Measurements from ENCODE around the gene PAXX. TPM values are rescaled to one million over a fixed set of nuclear protein-coding genes. Genes with fewer than 3 reads are reported as not detected.

PAXX gene
- total RNA-seq, 1 donor from 2014 or later, result 33.1 TPM

DNA sequence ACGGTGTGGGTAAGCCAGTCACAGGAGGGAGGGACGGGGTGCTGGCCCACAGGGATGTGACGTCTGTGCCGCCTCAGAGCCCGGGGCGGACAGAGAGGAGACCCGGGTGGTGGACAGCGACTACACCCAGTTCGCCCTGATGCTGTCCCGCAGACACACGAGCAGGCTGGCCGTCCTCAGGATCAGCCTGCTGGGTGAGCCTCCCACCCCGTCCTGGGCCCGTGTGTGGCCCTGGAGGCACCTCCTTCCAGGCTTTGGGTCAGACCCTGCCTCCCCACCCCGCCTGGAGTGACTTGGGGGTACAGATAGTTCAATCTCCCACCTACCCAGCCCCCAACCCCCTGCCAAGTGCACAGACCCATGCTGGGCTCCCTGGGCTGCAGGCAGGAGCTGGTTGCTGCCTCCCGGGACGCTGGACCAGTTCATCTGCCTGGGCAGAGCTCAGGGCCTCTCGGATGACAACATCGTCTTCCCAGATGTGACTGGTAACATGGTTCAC, 38.4 kb upstream of the PAXX start:
- no peak for ATAC-seq

DNA sequence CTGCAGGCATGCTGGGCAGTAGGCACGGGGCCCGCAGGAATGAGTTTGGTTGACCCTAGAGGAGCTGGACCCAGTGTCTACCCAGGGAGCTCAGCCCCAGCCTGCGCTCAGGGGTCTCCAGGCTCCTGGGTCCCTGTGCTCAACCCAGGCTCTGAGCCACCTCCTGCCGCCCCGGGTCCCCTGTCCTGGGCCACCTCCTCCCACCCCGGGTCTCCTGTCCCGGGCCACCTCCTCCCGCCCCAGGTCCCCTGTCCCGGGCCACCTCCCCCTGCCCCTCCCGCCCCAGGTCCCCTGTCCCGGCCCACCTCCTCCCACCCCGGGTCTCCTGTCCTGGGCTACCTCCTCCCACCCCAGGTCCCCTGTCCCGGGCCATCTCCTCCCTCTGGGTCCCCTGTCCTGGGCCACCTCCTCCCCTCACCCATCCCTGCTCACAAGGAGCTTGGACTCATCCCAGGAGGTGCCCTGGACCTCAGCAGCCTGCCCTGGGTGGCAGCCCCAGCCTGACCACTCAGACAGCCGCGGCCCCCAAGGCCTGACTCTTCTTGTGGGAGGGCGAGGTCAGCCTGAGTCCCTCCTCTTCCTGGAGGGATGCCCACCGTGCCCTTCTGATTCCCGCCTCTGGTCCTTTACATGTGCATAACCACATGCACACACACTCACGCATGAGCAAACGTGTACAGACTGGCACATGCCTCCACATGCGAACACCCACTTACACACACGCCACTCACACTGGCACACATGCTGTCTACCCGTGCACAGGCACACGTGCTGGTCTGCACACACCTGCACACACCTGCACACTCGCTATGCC, 37.7 kb upstream of the PAXX start:
- no peak for ATAC-seq

DNA sequence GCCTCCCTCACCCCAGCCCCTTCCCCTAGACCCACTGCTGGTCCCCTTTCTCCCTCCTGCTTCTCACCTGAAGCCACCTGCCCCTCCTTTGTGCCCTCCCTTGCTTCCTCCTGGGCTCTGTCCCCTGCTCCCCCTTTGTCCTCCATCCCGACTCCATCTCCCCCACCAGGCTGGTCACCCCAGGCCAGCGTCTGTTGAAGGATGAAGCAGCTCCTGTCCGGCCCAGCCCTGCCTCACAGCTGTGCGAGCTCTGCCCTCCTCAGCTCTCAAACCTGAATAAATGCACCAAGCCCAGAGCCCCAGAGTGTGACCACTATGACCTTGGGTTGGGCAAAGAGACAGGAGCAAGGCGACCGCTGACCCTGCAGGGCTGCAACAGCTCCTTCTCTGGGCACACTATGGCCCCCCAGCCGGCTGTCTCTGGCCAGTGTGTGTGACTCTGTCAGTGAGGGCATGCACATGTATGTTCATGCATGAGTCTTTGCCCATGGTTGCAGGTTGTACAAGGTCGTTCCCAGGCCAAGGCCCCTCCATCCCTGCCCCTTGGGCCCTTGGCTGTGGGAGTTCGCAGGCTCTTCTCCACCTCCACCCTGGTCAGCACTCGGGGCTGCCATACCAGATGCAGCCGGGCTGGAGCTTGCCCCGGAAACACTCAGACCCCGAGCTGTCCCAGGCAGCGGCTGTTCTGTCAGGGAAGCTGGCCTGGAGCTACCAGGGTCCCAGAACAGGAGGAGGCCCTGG, 36.9 kb upstream of the PAXX start:
- no peak for ATAC-seq

DNA sequence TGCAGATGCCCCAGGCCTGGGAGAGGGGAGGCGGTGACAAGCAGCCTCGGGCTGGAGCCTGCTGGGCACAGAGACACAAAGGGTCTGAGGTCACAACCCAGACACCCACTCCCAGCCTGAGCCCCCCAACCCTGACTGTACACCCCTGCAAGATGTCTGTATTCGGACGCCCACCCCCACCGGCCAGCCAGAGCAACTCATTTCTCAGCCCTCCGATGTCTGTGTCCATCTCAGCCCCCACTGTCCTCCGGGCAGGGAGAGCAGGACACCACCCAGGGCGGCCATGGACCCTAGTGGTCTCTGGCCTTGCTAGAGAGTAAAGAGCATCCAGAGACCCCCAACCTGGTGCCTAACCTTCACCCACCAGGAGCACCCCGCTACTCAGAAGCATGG, 36.3 kb upstream of the PAXX start:
- ATAC-seq, result no peak

DNA sequence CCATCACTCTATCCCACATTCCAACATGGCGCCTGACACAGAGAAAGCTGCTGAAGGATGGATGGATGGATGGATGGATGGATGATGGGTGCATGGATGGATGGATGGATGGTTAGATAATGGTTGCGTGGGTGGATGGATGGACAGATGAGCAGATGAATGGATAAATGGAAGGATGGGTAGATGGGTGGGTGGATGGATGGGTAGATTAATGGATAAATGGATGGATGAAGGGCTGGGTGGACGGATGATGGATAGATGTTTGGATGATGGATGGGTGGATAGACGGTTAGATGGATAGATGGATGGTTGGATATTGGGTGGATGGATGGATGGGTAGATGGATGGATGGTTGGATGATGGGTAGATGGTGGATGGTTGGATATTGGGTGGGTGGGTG, 35.6 kb upstream of the PAXX start:
- no peak for ATAC-seq

DNA sequence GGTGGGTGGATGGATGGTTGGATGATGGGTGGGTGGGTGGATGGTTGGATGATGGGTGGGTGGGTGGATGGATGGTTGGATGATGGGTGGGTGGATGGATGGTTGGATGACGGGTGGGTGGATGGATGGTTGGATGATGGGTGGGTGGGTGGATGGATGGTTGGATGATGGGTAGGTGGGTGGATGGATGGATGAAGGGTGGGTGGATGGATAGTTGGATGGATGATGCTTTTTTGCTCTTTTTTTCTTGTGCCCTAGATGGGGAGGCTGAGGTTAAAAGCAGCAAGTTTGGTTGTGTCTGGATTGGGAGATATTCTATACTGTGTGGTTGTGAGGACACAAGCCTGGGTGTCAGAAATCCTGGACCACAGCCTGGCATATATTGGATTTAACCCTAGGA, 34.8 kb upstream of the PAXX start:
- ATAC-seq, result no peak

DNA sequence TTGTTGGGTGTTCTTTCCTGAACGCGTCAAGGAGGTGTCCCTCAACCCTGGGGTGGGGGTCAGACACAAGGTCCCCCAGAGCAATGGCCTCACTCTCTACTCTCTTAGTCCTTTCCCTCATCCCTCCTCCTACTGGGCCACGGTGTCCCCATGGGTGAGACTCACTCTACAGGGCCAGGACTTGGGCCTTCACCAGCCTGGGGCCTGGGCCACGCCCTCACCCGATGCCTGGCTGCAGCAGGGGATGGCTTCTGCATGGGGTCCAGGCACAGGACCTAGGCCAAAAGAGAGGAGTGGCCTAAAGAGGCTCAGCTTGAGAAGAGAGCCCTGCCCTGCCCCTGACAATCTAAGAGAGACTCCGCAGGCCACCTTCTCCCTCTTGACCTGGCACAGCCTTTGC, 34.3 kb upstream of the PAXX start:
- ATAC-seq, result no peak

DNA sequence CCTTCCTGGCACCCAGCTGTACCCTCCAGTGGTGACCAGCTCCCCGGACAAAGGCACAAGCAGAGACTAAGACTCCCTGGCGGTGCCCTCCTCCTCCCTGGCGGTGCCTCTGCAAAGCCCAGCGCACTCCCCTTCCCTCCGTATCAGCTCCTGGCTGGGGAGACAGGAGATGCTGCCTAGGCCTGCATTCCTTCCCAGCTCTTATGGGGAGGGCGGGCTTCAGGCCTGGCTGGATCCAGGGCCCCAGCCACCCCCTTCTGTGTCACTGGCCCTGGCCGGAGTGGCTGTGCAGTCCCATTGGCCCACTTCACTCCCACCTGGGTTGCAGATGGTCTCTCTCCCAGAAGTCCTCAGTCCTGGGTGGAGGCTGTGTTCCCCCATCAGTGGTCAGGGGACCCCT, 33.7 kb upstream of the PAXX start:
- ATAC-seq, result no peak

DNA sequence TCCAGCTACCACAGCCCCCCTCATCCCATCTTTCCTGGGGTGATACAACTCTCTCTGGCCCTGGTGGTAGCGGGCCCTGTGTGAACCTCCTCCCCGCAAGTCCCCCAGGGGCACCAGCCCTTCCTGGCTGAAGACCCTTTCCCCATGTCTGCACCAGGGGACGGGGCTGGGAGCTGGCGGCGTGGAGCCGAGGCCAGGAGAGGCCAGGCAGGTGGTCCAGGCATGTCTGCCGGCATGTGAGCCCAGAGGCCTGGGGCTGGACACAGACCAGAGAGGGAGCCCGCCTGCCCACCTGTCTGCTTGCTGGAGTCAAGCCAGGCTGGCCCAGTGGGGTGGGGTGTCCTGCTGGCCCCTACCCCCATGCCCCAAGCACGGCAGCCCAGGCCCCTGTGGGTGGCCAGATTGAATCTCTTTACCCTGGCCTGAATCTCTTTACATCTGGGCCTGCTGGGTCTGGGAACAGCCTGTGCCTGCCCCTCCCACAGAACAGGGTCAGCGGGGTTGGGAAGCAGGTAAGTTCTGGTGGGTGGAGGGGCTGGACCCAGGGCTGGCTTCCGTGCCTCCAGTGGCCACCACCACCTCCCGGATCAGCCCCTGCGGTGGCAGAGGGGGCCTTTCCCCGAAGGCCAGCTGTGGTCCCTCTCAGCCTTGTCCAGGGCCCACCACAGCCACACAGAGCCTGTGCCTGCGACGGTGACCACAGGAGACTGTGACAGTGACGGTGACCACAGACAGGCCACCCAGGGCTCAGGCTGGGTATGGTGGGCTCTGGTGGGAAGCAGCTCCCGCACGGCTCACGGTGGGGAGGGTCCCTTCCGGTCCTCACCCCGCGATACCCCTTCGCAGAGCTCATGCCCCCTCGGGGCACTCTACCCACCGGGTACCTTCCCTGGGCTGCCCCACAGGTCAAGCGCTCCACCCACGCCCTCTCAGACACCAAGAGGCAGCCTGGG, 33.0 kb upstream of the PAXX start:
- no peak for ATAC-seq

DNA sequence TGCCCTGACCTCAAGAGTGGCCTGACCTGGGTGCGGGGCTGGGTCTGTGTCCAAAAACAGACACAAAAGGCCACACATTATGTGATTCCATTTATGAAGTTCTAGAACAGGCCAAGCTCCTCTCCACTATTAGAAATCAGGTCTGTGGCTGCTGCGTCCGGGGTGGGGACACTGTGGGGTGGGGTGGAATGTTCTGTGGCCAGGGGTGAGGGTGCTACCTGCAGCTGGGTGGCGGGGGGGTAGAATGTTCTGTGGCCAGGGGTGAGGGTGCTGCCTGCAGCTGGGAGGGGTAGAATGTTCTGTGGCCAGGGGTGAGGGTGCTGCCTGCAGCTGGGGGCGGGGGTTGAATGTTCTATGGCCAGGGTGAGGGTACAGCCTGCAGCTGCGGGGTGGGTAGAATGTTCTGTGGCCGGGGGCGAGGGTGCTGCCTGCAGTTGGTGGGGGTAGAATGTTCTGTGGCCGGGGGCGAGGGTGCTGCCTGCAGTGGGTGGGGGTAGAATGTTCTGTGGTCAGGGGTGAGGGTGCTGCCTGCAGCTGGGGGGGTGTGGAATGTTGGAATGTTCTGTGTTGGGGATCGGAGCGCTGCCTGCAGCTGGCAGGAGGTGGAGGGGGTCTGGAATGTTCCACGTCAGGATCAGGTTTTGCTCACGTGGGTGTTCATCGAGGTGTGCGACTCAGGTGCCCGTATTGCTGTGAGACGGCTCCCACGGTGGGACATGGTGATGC, 31.8 kb upstream of the PAXX start:
- no peak for ATAC-seq

DNA sequence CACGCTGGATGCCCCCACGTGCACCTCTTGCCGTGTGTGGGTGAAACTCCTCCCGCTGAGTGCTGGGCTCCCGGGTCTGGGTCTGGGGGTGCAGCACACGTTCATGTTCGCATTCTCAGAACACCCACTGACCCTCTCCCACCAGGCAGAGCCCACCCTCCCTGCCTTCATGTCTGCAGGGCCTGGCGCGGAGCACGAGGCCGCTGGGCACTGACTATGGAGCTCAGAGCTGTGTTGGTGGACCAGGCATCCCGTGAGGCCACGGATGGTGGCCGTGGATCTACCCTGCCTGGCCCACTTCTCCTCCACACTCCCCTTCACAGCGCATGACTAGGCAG, 31.3 kb upstream of the PAXX start:
- ATAC-seq, result no peak

DNA sequence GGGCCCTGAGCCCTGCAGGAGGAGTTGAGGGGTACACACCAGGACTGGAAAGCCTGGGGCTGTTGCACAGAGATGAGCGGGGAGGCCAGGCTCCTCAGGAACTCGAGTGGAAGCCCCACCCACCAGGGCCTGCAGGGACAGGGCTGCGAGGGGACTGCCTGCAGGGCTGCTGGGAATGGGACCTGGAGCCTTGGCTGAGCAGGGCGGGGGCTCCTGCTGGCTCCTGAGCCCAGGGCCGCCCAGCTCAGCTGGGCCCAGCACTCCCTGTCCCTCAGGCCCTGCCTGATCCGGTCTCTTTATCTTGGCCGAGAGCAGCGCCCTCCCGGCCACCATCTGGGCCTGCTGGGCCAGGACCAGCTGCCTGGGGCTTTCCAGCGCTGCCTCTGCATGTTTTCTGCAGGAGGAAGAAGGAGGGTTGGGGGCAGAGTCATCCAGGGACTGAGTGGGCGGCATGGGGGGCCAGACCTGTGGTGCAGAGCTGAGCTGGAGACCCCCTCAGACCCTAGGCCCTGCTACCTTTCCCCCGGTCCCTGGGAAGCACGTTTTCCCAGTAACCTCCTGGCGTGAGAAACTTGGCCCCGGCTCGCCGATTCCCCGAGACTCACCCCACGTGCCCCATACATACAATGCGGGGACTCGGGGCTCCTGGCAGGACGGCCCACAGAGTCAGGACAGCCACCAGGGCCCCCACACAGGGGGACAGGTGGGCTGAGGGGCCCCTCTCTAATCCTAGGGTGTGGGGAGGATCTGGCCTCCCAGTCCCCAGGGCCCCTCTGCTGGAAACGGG, 30.8 kb upstream of the PAXX start:
- peak; percentile 26 for ATAC-seq

DNA sequence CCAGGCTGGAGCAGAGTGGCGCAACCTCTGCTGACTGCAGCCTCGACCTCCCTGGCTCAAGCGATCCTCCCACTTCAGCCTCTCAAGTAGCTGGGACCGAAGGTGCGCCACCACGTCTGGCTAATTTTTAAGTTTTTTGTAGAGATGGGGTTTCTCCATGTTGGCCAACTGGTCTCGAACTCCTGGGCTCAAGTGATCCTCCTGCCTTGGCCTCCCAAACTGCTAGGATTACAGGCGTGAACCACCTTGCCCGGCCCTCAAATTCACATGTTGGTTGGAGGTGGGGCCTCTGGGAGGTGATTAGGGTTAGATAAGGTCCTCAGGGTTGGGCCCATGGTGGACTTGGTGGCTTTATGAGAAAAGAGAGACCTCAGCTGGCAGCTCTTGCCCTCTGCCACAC, 30.1 kb upstream of the PAXX start:
- no peak for ATAC-seq

DNA sequence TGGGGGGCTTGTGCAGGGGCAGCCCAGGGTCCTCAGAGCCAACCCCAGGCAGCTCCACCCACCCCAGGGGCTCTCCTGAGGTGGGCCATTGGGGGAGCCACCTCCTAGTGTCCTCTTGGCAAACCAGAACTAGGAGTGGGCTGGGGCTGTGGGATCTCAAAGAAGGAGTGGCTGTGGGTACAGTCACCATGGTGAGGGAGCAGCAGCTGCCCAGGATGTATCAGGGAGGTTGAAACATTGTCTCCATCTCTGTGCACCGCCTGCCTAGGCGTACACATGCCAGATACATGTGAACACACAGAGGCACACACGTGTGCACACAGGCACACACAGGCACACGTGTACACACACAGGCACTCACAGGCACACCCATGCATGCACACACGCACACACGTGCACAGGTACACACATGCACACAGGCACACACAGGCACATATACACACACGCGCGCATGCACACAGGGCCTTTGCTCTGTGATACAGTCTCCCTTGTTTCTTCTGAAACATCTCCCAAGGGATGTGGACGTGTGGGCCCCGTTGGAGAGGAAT, 29.4 kb upstream of the PAXX start:
- no peak for ATAC-seq

DNA sequence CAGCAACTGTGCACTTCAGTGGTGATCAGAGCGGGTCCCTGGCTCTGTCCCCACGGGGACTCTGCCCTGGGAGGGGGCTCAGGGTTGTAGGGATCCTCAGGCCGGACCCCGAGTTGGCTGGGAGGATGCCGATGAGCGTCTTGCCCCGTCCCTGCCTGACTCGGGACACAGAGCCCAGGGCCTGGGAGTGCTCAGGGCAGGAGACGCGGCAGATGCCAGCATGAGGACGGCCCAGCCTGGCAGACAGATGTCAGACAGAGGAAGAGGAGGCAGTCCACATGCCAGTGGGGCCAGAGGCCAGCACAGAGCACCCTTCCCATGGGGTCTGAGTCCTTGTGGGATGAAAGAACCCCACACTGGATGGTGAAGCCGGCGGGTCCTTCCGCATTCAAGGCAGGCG, 28.9 kb upstream of the PAXX start:
- ATAC-seq, result no peak

DNA sequence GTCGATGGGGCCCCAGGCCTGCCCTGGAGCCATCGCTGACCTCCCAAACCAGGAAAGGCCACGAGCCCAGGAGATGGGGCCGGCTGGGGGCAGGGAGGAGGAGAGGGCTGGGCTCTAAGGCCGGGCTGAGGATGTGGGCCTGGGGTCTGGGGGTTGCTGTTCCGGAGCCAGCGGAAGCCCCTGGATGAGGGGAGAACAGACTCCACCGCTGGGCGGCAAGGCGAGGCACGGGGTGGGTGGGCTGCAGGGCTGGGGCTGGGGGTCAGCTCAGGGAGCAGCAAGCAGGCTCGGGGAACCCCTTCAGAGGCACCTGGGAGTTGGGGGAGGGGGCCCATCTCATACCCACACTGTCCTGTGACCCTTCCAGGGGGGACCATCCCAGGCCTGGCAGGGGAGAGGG, 28.5 kb upstream of the PAXX start:
- ATAC-seq, result no peak

DNA sequence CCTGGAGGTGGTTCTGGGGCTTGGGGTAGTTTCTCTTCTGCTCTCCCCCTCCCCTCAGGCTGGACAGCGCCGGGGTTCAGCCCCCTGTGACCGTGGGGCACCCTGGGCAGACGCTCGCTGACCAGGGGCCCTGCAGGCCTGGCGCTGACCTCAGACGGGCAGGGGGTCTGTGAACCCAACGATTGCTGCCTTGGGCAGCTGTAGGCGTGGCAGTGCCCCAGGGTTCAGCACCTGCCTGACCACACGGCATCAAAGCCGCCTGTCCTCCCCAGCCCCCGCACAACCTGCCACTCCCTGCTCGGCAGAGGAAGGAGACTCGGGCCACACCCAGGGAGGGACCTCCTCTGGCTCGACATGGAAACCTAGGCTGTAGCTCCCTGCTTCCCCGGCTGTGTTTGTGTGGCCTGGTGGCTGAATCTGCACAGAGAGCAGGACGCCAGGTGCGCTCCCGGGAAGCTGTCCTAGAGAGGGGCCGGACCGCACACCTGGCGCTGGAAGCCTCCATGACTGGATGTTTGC, 28.0 kb upstream of the PAXX start:
- ATAC-seq, result peak; percentile 46

DNA sequence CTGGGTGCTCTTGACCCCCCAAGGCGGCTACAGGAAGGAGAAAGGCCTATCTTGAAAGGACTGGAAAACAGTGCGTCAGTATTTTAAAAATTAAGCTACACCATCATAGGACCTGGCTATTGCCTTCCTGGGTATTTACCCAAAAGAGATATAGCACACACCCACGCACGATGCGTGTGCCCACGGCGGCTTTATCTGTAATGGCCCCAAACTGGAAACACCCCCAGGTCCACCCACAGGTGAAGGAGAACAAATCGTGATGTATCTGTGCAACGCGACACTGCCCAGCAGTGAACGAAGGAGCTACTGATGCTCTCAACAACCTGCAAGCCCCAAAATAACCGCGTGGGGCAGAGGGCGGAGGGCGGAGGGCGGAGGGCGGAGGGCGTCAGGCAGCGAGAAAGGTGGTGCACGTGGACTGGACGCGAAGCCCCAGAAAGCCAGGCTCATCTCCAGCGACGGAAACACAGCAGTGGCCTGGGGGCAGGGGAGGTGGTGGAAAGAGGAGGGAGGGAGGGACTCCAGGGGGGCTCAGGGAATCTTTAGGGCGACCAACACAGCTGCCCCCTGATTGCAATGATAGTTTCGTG, 27.3 kb upstream of the PAXX start:
- ATAC-seq, result no peak

DNA sequence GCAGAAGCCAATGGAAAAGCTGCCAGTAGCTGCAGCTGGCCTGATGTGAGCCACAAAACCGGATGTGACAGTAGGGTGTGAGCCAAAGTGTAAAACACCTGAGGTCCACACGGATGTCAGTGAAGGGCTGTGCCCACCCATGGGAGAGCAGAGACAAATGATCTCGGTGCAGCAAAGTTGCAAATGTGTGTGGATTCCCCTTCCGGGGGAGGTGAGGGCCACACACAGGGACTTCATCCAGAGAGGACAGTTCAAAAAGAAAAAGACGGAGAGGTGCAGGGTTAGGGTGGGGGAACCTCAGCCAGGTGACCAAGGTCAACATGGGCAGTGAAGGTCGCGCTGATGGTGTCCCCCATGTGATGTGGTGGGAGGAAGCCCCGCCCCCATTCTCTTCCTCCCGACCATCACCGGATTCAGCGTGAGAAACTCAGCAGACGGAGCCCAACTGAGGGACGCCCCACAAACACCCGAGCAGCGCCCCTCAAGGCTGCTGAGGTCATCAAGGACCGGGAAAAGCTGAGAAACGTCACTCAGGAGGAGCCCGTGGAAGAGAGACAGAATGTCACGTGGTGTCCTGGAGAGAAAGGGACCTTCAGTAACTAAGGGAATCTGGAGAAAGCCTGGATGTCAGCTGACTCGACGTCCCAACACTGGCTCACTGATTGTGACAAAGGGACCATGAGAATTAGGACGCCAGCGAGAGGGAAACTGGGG, 26.3 kb upstream of the PAXX start:
- no peak for ATAC-seq

Measured in esophagus mucosa (tissue), 1 donor.